GM21717 (cell line): ENCODE data around the gene EXOC4.
"Not testable (repeated sequence)": the region's sequence is repeated elsewhere in the genome, so short reads cannot be mapped to it uniquely, and the experiment has no call there.

Experiments used
- ATAC-seq: cut with Tn5 transposase; IDR thresholded peaks from one replicate; pipeline ENCODE4 v1.9.1; 2021; ENCODE audit warnings: mild to moderate bottlenecking, moderate library complexity; ENCODE audit not compliant: unreplicated experiment

The EXOC4 gene

DNA sequence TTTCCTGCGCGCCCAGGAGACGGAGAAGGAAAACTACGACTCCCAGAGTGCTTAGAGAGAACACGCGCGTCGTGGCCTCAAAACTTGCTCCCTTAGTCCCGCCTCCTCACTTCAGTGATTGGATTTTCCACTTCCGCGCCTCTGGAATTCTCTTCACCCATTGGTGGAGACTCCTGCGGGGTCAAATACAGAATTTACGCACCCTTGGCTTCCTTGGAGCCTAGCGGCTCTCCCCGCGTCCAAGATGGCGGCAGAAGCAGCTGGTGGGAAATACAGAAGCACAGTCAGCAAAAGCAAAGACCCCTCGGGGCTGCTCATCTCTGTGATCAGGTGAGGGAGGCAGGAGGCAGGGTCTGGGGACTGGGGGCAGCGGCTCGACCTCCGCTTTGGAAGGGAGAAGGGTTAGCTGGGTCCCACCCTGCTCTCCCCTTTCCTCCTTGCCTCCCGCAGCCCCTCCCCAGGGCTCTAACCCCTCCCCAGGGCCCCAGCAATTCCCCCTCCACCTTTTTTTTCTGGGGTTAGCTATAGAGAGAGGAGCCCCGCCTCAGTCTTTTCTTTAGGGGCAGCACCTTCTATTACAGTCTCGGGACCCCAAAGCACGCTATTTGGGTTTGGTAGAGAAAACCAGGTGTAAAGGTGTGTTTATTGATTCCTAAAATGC lies at the start of gene EXOC4:
TSS of gene EXOC4 (plus strand) at position 221 of the 661 bp plus-strand sequence.
- ATAC-seq, result peak; percentile 99

DNA sequence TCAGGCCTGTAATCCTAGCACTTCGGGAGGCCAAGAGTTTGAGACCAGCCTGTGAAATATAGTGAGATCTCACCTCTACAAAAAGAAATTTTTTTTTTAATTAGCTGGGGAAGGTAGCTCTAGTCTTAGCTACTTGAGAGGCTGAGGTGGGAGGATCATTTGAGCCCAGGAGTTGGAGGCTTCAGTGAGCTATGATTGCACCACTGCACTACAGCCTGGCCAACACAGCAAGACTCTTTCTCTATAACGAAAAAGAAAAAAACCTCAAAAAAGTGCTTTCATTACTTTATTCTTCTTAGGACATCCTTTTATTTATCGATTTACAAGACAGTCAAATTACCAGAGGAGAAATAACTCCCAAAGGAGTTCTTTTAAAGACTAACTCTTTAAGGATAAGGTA lies 49.4 kb upstream of the EXOC4 start:
- ATAC-seq, result no peak

GRCh38 chr7:133207687-133208086 lies 45.2 kb upstream of the EXOC4 start:
- no peak for ATAC-seq

GRCh38 chr7:133210817-133211216 lies 42.1 kb upstream of the EXOC4 start:
- ATAC-seq, result not testable (repeated sequence)

GRCh38 chr7:133213772-133214171 lies 39.1 kb upstream of the EXOC4 start:
- not testable (repeated sequence) for ATAC-seq

- ATAC-seq, result no peak
These were observed 35.1 kb upstream of the EXOC4 start for GRCh38 chr7:133217773-133218172.

- ATAC-seq, result no peak
These were observed 22.2 kb upstream of the EXOC4 start for GRCh38 chr7:133230591-133231194.

DNA sequence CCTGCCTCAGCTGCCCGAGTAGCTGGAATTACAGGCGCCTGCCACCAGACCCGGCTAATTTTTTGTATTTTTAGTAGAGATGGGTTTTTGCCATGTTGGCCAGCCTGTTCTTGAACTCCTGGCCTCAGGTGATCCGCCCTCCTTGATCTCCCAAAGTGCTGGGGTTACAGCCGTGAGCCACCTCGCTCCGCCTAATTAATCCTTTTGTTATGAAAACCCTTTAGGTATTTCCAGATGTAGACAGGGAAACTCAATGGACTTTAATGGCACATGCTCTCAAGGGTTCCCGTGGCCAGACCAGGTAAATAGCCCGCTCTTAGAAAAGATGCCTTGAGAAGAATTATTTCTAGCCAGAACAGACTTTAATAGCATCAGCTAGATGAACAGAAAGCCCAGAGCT lies 19.7 kb upstream of the EXOC4 start:
- no peak for ATAC-seq

DNA sequence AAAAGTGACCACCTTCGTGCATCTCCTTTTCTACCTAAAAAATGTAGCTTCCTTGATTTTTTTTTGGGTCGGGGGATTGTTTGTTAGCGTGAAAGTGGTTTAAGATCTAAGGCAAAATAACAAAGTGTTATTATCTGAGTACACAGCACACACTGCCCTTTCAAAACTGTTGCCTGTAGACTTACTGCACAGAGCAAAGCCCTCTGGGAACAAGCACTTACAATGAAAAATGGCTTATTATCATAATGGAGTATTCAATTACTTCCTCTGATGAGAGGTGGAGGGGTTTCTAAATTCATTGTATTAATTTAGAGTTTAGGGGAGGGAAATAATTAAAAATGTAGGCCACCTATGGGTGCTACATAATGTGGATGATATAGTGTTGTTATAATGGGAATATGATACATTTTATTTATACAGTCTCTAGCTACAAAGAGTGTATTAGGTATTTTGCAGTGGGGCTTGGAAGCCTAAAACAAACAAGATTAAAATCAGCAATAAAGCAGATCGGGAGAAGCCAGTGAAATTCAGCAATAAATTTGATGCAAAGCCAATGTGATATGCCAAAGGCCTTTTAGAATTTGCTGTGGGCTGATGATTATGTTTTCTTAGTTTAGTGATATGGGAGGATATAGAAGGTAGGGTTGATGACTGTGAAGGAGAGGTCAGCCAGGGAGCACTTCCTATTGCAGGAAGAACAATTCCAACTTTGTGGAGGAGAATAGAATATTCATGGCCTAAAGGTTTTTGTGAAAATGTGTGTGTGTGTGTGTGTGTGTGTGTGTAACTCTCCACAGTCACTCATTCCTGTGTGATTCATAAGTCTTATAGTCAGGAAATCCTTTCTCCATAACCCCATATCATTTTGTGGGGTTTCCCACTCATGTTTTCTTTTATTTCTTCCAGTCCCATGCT lies 17.7 kb upstream of the EXOC4 start:
- ATAC-seq, result no peak

GRCh38 chr7:133237545-133237944 lies 15.3 kb upstream of the EXOC4 start:
- ATAC-seq, result no peak

GRCh38 chr7:133240302-133240701 lies 12.6 kb upstream of the EXOC4 start:
- no peak for ATAC-seq

DNA sequence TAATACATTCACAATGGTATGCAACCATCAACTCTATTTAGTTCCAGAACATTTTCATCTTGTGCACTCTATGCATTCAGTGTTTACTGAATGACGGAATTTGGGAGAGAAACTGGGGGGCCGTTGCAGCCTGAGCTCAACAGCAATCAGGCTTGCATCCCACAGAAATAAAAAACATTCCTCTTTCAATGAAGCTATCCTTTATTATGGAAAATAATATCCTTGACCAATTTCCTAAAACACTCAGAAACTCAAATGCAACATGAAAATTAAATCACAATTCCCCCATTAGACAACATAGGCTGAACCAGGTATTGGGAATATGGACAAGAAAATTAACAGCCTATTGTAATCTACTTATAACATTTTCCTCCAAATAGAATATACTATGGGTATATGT lies 6.3 kb upstream of the EXOC4 start:
- ATAC-seq, result no peak

GRCh38 chr7:133248901-133249300 lies 4.0 kb upstream of the EXOC4 start:
- no peak for ATAC-seq

- no peak for ATAC-seq
These were observed 396 bp upstream of the EXOC4 start for GRCh38 chr7:133252506-133252857.

DNA sequence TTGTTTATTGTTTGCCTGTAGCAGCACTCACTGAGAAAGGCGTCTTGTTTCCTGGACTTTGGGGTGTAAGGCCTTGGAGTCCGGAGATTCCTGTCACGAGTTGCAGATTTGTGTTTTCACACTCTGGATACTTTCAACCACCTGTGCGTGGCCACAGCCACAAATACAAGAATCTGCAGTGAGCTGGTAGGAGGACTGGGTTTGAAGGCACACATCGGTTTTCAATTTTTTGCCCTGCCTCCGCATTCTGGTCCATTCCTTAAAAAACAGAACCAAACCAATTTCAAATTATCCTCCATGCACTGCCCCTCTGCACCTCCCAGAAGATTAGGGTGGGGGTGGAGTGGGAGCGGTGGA lies 619 bp downstream of the EXOC4 start:
- no peak for ATAC-seq

- ATAC-seq, result no peak
These were observed 2.6 kb downstream of the EXOC4 start for GRCh38 chr7:133255486-133255885.

DNA sequence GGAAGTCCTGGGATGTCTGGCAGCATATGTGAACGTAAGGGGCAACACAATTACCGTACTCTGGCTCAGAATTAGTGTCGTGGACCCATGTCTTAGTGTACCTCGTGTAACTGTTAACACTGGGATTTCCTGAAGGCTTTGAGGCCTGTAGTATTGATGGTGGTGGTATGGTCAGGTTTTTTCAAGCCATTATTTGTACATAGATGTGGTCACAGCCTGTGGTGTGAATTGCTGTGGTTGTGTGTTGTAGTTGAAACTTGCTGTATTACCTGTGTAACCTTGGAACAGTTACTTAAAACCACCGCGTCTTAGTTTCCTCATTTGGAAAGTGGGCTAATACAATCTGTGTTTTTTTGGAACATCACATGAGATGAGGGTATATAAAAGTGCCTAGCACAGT lies 5.3 kb downstream of the EXOC4 start:
- ATAC-seq, result no peak

DNA sequence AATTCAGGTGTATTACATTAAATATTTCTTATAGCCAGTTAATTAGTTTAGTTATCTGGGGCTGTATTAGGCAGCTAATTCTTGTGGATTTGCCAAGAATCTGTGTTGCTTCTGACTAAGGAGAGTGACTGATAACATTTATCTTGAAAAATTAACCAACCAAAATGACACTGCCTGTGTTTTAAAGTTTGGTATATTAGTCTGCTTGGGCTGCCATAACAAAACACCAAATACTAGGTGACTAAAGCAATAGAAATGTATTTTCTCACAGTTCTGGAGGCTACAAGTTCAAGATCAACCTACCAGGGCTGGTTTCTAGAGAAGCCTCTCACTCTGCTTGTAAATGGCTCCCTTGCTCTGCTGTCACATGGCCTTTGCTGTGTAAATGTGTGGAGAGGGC lies 12.9 kb downstream of the EXOC4 start:
- ATAC-seq, result no peak

DNA sequence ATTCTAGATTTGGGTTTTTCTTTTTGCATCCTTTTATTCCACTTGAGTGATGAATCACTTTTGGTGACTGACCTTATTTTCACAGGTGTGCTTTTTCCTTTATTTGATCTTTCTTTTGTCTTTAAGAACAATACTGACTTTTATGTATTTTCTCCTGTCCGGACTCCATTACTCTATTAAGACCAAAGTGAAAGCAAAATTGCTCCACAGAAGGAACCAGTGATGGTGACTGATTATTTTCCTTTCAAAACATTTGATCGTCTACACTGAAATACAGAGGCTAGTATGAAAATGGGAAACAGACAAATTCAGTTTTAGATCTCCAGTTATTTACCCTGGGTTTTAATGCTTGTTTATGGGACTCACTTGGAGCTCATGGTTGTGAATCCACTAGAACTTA lies 15.5 kb downstream of the EXOC4 start:
- ATAC-seq, result no peak

DNA sequence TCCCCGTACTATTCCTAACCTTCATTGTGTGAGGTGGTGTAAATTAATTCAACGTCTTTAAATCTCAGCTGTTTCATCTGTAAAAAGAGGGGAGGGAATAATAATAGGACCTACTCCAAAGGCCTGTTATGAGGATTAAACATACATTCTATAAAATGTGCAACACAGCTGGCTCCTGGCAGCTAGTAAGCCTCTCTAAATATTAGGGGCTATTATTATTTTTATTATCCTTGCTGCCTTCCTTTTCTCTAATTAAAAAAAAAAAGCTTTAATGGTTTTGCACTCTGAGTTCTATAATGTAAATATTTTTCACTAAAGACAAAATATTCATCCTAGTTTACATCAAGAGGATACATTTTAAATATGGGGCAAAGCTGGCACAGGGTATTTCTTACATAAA lies 19.5 kb downstream of the EXOC4 start:
- ATAC-seq, result no peak

DNA sequence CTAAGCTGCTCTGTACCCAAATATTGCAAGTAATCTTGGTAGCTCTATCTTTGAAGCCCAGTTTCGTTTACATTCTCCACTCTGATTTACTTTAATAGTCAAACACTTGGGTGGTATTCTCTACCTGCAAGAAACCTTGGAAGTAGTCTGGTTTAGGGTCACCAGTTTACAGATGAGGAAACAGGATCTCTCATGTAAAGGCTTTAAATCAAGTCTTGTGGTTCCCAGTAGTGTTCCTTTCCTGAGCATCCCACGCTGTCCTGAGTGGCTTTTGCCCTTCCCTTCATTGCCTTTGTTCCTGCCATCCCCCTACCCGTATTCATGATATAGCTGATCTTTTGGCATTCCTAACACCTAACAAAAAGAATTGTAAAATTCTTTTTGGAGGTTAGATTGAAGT lies 20.3 kb downstream of the EXOC4 start:
- no peak for ATAC-seq

GRCh38 chr7:133274265-133274664 lies 21.4 kb downstream of the EXOC4 start:
- no peak for ATAC-seq
